HG03025 (cell line): ENCODE measurements around the gene IKZF3.
"Not testable (repeated sequence)": the region's sequence is repeated elsewhere in the genome, so short reads cannot be mapped to it uniquely, and the experiment has no call there.

ENCODE experiments used
- ATAC-seq: cut with Tn5 transposase; IDR thresholded peaks from one replicate; pipeline ENCODE4 v1.9.1; 2021; ENCODE audit warnings: mild to moderate bottlenecking, moderate library complexity; ENCODE audit not compliant: unreplicated experiment, low FRiP score

IKZF3 gene

GRCh38 chr17:39724731-39725130, 139.4 kb downstream of the IKZF3 start:
- no peak for ATAC-seq

DNA sequence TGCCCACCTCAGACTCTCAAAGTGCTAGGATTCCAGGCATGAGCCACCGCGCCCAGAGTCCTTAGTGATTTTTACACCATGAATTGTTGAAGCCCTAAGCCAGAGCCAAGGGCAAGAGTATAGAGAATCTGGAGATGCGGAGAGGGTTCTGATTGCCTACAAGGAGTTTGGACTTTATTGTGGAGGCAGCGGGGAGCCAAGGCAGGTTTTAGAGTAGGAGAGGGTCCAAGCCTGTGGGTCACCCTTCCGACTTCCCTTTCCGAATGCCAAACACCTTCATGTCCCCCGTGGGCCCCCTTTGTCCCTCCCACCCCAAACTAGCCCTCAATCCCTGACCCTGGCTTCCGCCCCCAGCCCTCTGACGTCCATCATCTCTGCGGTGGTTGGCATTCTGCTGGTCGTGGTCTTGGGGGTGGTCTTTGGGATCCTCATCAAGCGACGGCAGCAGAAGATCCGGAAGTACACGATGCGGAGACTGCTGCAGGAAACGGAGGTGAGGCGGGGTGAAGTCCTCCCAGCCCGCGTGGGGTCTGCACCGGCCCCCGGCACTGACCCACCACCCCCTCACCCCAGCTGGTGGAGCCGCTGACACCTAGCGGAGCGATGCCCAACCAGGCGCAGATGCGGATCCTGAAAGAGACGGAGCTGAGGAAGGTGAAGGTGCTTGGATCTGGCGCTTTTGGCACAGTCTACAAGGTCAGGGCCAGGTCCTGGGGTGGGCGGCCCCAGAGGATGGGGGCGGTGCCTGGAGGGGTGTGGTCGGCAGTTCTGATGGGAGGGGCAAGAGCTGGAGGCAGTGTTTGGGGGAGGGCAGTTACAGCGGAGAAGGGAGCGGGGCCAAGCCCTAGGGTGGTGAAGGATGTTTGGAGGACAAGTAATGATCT, 140.9 kb downstream of the IKZF3 start:
- no peak for ATAC-seq

- no peak for ATAC-seq
These were observed 142.0 kb downstream of the IKZF3 start for GRCh38 chr17:39722104-39722503.

DNA sequence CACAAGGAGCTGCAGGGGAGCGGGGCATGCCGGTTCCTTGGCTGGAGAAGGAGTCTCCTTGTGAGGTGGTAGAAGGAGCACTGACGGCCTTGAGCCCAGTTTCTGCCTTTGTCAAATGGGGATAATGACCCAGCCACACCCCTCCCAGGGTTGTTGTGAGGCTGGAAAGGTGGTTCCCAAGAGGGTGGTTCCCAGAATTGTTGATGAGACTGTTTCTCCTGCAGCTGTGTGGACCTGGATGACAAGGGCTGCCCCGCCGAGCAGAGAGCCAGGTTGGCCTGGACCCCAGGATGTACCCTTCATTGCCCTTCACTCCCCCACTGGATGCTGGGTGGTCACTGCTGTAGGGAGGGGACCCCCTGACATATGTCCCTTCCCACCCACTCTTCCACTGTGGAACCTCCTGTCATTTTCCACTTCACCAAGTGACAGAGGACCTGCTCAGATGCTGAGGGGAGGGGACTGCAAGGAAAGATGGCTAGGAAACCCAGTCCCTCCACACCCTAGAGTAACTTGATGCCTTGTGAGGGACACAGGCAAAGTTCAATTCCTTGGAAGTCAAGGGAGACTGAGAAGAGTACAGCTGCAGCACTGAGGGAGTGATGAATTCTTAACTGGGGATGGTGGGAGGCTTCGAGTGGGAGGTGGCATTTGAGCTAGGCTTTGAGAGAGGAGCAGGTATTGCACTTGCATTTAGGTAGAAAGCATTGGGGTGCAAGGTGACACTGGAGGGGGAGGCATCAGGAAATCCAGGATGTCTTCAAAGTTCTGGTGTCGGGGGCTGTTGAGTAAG, 144.4 kb downstream of the IKZF3 start:
- no peak for ATAC-seq

DNA sequence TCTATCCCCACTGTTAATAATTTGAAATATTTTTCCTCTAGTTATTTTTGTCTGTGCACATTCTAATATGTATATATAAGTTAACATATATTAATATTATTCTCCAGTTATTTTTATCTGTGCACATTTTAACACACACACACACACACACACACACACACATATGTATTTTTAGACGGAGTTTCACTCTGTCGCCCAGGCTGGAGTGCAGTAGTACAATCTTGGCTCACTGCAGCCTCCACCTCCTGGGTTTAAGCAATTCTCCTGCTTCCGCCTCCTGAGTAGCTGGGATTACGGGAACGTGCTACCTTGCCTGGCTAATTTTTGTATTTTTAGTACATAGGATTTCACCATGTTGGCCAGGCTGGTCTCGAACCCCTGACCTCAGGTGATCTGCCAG, 146.5 kb downstream of the IKZF3 start:
- ATAC-seq, result no peak

GRCh38 chr17:39716879-39717536, 147.1 kb downstream of the IKZF3 start:
- ATAC-seq, result no peak

GRCh38 chr17:39716073-39716818, 147.9 kb downstream of the IKZF3 start:
- ATAC-seq, result no peak

DNA sequence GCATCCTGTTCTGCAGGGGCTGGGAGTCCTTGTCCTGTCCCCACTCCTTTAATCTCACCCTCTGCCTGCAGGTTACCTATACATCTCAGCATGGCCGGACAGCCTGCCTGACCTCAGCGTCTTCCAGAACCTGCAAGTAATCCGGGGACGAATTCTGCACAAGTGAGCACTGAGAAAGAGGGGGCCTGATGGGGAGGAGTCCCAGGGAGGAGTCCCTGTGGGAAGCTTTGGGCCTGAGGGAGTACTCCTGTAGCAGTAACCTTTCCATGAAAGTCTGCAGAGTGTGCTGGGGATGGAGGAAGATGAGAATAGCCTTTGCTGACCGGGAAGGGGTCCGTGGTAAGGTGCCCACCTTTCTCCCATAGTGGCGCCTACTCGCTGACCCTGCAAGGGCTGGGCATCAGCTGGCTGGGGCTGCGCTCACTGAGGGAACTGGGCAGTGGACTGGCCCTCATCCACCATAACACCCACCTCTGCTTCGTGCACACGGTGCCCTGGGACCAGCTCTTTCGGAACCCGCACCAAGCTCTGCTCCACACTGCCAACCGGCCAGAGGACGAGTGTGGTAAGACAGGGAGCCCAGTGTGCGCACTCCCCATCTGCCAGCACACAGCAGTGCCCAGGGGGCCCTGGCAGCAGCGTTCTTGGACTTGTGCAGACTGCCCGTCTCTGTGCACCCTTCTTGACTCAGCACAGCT, 148.6 kb downstream of the IKZF3 start:
- ATAC-seq, result no peak

DNA sequence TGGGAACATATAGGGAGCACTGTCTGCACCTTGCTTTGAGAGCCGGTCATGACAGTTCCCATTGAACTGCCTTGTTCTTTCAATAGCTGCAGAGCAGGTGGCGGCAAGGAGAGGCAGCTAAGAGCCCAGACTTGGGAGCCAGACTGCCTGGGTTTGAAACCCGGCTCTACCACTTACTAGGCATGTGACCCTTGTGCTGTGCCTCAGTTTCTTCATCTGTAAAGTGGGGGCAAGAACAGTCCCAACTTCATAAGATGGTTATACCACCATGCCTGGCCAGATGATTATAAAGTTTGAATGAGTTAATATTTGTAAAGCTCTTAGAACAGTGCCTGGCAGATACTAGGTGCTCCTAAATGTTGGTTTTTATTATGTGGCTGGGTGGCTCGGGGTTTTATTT, 149.9 kb downstream of the IKZF3 start:
- ATAC-seq, result no peak

DNA sequence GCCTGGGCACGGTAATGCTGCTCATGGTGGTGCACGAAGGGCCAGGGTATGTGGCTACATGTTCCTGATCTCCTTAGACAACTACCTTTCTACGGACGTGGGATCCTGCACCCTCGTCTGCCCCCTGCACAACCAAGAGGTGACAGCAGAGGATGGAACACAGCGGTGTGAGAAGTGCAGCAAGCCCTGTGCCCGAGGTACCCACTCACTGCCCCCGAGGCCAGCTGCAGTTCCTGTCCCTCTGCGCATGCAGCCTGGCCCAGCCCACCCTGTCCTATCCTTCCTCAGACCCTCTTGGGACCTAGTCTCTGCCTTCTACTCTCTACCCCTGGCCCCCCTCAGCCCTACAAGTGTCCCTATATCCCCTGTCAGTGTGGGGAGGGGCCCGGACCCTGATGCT, 152.3 kb downstream of the IKZF3 start:
- no peak for ATAC-seq

DNA sequence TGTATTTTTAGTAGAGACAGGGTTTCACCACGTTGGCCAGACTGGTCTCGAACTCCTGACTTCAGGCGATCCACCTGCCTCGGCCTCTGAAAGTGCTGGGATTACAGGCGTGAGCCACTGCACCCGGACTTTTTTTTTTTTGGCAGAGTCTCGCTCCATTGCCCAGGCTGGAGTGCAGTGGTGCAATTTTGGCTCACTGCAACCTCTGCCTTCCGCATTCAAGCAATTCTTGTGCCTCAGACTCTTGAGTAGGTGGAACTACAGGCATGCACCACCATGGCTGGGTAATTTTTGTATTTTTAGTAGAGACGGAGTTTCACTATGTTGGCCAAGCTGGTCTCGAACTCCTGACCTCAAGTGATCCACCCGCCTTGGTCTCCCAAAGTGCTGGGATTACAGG, 153.0 kb downstream of the IKZF3 start:
- not testable (repeated sequence) for ATAC-seq

DNA sequence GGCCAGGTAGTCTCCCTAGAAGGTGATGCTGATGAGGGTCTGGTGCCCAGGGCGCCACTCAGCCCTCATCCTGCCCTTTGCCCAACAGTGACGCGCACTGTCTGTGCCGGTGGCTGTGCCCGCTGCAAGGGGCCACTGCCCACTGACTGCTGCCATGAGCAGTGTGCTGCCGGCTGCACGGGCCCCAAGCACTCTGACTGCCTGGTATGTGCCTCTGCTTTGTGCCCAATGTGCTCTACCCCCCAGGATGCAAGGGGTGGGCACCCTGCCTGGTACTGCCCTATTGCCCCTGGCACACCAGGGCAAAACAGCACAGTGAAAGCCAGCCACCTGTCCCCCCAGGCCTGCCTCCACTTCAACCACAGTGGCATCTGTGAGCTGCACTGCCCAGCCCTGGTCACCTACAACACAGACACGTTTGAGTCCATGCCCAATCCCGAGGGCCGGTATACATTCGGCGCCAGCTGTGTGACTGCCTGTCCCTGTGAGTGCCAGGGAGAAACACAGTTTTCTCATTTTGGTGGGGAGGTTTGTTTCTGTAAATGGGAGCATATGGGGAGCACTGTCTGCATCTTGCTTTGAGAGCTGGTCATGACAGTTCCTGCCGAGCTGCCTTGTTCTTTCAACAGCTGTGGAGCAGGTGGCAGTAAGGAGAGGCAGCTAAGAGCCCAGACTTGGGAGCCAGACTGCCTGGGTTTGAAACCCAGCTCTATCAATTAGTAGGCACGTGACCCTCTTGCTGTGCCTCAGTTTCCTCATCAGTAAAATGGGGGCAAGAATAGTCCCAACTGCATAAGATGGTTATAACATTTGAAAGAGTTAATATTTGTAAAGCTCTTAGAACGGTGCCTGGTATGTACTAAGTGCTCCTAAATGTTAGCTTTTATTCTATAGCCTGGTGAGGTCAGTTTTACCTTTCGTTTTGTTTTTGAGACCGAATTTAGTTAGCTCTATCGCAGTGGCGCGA, 153.8 kb downstream of the IKZF3 start:
- no peak for ATAC-seq

GRCh38 chr17:39709319-39709997, 154.7 kb downstream of the IKZF3 start:
- no peak for ATAC-seq
